HL-60 (cell line): ENCODE data around the gene DTX4.

Experiments
- DNase-seq, 2 experiments: peaks; one replicate each; pipeline ENCODE4 v3.0.0-alpha.2; 2010 to 2020; ENCODE audit warnings: low read depth in 1 of 2, low spot score in 1 of 2
- H3K27ac ChIP-seq: fragments of 250-450 bp; sonication (Bioruptor Pico); replicated peaks from 2 replicates; pipeline ENCODE4 v1.5.1; 2020; ENCODE audit warnings: mild to moderate bottlenecking, moderate library complexity
- H3K27me3 ChIP-seq: fragments of 250-450 bp; sonication (Bioruptor Pico); 2 replicates; pipeline ENCODE4 v1.5.1; 2021; ENCODE audit warnings: mild to moderate bottlenecking, moderate library complexity; ENCODE audit not compliant: insufficient read depth, poor library complexity, severe bottlenecking
- H3K4me3 ChIP-seq: replicated peaks from 2 replicates; pipeline ENCODE4 v1.5.1; 2011; ENCODE audit warnings: mild to moderate bottlenecking, control low read depth, low read length; ENCODE audit not compliant: insufficient read depth
- GABPA ChIP-seq: IDR thresholded peaks from 2 replicates; pipeline ENCODE4 v1.6.1; 2012; ENCODE audit warnings: low read depth
- POLR2AphosphoS5 ChIP-seq: IDR thresholded peaks from 2 replicates; pipeline ENCODE4 v1.6.1; 2012; ENCODE audit warnings: low read depth
- SPI1 ChIP-seq: IDR thresholded peaks from 2 replicates; pipeline ENCODE4 v1.6.1; 2012; ENCODE audit warnings: low read depth, mild to moderate bottlenecking, borderline replicate concordance
- TF ChIP-seq, protein P1 (sequence below): IDR thresholded peaks from one replicate; pipeline ENCODE4 v1.5.1; 2011; ENCODE audit warnings: low read length, control low read depth, inconsistent platforms; ENCODE audit not compliant: insufficient read depth
- TF ChIP-seq, protein P2 (sequence below): IDR thresholded peaks from 2 replicates; pipeline ENCODE4 v1.6.1; 2012; ENCODE audit warnings: low read depth; ENCODE audit not compliant: insufficient replicate concordance

Gene DTX4

DNA sequence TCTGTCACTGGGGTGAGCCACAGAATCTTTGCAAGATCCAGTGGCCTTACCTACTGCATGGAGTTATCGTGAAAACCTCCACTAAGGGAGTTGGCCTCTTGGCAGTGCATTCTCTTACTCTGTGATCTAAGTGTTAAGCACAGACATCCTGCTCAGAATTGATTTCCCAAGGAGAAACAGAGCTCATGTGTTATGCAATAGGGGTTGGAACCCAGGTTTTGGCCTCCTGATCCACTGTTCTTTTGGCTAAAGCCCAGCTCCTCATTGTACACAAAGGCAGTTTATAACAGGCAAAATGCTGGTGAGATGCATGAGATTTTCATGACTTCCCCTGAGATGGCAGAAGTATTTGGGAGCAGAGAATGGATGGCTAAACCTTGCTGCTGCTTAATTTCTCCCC is 11.8 kb downstream of the DTX4 start:
- TF ChIP-seq GABPA (no peak), SPI1 (no peak), POLR2AphosphoS5 (no peak)
- TF ChIP-seq, protein P1, sequence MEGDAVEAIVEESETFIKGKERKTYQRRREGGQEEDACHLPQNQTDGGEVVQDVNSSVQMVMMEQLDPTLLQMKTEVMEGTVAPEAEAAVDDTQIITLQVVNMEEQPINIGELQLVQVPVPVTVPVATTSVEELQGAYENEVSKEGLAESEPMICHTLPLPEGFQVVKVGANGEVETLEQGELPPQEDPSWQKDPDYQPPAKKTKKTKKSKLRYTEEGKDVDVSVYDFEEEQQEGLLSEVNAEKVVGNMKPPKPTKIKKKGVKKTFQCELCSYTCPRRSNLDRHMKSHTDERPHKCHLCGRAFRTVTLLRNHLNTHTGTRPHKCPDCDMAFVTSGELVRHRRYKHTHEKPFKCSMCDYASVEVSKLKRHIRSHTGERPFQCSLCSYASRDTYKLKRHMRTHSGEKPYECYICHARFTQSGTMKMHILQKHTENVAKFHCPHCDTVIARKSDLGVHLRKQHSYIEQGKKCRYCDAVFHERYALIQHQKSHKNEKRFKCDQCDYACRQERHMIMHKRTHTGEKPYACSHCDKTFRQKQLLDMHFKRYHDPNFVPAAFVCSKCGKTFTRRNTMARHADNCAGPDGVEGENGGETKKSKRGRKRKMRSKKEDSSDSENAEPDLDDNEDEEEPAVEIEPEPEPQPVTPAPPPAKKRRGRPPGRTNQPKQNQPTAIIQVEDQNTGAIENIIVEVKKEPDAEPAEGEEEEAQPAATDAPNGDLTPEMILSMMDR, result no peak
- TF ChIP-seq, protein P2, sequence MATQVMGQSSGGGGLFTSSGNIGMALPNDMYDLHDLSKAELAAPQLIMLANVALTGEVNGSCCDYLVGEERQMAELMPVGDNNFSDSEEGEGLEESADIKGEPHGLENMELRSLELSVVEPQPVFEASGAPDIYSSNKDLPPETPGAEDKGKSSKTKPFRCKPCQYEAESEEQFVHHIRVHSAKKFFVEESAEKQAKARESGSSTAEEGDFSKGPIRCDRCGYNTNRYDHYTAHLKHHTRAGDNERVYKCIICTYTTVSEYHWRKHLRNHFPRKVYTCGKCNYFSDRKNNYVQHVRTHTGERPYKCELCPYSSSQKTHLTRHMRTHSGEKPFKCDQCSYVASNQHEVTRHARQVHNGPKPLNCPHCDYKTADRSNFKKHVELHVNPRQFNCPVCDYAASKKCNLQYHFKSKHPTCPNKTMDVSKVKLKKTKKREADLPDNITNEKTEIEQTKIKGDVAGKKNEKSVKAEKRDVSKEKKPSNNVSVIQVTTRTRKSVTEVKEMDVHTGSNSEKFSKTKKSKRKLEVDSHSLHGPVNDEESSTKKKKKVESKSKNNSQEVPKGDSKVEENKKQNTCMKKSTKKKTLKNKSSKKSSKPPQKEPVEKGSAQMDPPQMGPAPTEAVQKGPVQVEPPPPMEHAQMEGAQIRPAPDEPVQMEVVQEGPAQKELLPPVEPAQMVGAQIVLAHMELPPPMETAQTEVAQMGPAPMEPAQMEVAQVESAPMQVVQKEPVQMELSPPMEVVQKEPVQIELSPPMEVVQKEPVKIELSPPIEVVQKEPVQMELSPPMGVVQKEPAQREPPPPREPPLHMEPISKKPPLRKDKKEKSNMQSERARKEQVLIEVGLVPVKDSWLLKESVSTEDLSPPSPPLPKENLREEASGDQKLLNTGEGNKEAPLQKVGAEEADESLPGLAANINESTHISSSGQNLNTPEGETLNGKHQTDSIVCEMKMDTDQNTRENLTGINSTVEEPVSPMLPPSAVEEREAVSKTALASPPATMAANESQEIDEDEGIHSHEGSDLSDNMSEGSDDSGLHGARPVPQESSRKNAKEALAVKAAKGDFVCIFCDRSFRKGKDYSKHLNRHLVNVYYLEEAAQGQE, result no peak

DNA sequence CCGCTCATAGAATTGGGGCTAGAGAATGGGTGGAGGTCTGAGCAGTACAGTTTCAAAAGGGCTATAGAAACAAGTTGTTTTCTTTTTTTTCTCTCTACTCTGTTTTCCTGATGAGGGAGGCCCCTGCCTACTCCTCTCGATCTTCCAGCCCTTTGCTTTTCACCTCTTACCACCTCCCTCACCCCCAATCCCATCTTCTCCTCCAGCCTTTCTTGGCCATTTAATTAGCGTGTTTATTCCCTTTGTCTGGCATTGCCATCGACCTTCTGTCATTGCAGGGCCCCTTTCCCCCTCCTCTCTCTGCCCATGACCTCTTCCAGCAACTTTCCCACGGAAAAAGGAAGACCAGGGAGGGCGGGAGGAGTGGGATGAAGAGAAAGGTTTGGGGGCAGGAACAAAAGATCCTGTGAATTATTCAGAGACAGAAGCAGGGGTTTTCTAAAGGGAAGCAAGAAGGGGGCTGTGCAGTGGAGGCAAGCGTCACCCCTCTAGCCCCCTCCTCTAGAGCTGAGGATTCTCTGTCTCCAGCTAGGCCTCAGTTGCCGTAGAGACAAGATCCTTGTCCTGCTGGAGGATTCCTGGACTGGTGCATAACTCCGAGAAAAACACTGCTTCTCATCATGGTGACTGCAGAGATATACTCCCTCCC is 12.9 kb downstream of the DTX4 start:
- no peak for TF ChIP-seq POLR2AphosphoS5
- TF ChIP-seq, protein P1, result no peak
- TF ChIP-seq SPI1, result no peak
- no peak for TF ChIP-seq GABPA
- TF ChIP-seq, protein P2, result no peak
- Histone ChIP-seq H3K4me3 (no peak overlapping the region), H3K27me3 (no peaks in the 10 kb centered on the region), H3K27ac (no peak overlapping the region)
- DNase-seq, result no peak

More for the DNA sequence above, 11.8 kb downstream of the DTX4 start:
- no peaks in the 10 kb centered on the region for H3K27me3 ChIP-seq
- DNase-seq, result no peak
- no peak overlapping the region for H3K4me3 ChIP-seq
- no peak overlapping the region for H3K27ac ChIP-seq

DNA sequence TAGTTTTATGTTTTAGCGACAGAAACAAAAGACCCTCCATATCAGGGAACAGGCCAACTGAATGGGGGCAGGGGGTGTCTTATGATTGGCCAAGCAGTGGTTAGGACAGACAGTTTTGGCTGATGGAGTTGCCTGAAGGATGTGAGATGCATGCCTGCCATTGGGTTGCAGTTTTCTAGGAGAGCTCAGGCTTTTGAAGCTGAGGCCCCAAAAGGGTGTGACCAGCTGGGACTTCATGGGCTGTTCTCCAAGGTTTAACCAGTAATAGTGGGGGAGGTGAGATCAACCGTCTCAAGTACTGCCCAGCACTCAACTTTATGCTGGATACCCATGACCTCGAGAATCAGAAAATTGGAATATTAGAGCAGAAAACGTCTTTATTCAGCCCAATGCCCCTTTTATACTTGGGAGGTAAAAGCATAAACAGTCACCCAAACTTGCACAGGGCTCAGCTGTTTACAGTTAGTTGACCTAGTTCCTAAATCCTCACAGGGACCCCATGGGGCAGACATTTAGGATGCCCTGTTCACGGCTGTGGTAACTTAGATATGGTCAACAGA is 13.5 kb downstream of the DTX4 start:
- DNase-seq, result no peak
- Histone ChIP-seq H3K27me3 (no peaks in the 10 kb centered on the region), H3K4me3 (no peak overlapping the region), H3K27ac (no peak overlapping the region)
- TF ChIP-seq, protein P2, result no peak
- TF ChIP-seq GABPA, result no peak
- TF ChIP-seq, protein P1, result no peak
- TF ChIP-seq SPI1, result no peak
- TF ChIP-seq POLR2AphosphoS5, result no peak
